Measurements from ENCODE around the gene COPG1.

GRCh38 chr3:129211772-129212171 is 37.6 kb upstream of the COPG1 start:
- TF ChIP-seq CTCF (IDR thresholded peaks at IDR 0.05 in 2 of 3, conservative IDR thresholded peaks at IDR 0.05 in 1 of 3; ENCODE audit: insufficient read depth in 2 of 3, low read depth in 1 of 3, low read length in 3 of 3) (no peak), FOXJ3 (CRISPR knock-in tag; IDR thresholded peaks at IDR 0.05) (no peak), EZH2 (IDR thresholded peaks at IDR 0.05; ENCODE audit: borderline replicate concordance, low read depth, low read length) (no peak), CEBPG (CRISPR knock-in tag; IDR thresholded peaks at IDR 0.05) (no peak), CEBPG (tag; conservative IDR thresholded peaks at IDR 0.05 in 1 of 2, IDR thresholded peaks at IDR 0.05 in 1 of 2) (no peak), NRF1 (conservative IDR thresholded peaks at IDR 0.05 in 1 of 2, IDR thresholded peaks at IDR 0.05 in 1 of 2) (peak; percentile 54 to 59), TAF1 (IDR thresholded peaks at IDR 0.05; ENCODE audit: control insufficient read depth, extremely low read depth, insufficient read depth, low read length, severe bottlenecking) (no peak), HDAC1 (IDR thresholded peaks at IDR 0.05) (no peak), POLR2AphosphoS5 (IDR thresholded peaks at IDR 0.05; ENCODE audit: control insufficient read depth, insufficient read depth, low read depth, low read length) (no peak), SP2 (IDR thresholded peaks at IDR 0.05; ENCODE audit: extremely low read depth, low read depth, low read length, poor library complexity, severe bottlenecking) (no peak), TEAD1 (CRISPR knock-in tag; IDR thresholded peaks at IDR 0.05) (no peak), CBX8 (IDR thresholded peaks at IDR 0.05; ENCODE audit: borderline replicate concordance, extremely low read depth, low read depth, low read length, poor library complexity, severe bottlenecking) (no peak), GATA2 (CRISPR knock-in tag; IDR thresholded peaks at IDR 0.05) (no peak), ETV5 (CRISPR knock-in tag; IDR thresholded peaks at IDR 0.05; ENCODE audit: low read depth) (no peak), ZKSCAN3 (CRISPR knock-in tag; IDR thresholded peaks at IDR 0.05) (no peak)

Measured in K562 (cell line).